Hematopoietic multipotent progenitor cell treated with erythropoietin and hydrocortisone succinate and interleukin-3 and kit ligand, for 8 days (in vitro differentiated cells): ENCODE measurements around the gene KDM5A.
"Not testable (repeated sequence)": the region's sequence is repeated elsewhere in the genome, so short reads cannot be mapped to it uniquely, and the experiment has no call there.

Experiments used
- DNase-seq: peaks from one replicate; pipeline ENCODE4 v3.0.0-alpha.2; 2015

KDM5A gene

DNA sequence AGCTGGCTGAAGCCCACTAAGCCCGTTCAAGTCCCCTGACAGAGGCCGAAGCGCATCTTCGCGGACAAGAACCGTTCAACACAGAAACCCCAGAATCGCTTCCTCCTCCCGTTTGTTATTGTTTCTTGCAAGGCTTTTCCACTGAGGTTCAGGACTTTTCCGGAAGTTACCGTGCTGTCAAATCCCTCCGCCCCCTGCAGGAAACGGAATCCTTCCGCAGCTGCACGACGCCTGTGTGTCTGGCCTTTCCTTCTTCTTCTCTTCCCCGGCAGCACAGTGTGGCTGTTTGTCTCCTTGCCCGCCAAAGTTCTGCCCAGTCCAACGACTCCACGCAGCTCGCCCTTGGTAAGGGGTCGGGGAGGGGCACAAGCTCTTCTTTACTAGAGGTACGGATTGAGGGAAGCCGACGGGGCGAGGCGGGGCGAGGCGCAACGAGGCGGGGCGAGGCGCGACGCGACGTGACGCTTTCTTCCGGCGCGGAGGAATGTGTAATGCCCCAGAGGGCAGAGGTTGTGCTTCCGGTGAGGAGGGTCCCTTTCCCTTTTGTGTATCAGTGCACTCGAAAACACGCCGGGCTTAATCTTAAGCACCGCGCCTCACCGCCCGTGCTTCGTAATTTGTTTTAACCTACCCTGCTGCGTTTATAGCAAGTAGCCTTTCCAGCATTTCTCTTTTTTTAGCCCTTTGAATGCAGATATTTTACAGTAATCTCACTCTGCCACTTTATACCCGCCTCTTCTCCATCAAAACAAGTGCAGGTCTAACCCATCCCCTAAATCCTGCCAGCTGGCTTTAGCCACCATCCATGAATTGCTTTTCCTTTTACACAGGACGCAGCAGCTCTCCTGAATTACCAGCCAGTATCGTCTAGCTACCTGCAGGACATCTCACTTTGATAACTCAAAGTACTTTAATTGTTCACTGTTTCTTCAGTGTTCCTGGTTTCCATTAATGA, at the start of gene KDM5A:
Gene KDM5A (minus strand): TSS at position 179 of the 955 bp plus-strand sequence. CDS start 229 bp downstream, outside the sequence.
- peak; percentile 92 for DNase-seq

DNA sequence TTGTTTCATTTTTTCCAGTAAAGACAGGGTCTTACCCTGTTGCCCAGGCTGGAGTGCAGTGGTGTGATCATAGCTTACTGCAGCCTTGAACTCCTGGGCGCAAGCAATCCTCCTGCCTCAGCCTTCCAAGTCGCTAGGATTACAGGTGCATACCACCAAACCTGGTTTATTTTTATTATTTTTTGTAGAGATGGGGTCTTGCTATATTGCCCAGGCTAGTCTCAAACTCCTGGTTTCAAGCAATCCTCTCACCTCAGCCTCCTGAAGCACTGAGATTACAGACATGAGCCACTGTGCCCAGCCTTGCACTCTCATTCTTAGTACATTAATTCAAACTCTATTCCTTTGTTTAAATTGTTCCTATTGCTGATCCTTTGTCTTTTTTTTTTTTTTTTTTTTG, 46.6 kb upstream of the KDM5A start:
- not testable (repeated sequence) for DNase-seq

DNA sequence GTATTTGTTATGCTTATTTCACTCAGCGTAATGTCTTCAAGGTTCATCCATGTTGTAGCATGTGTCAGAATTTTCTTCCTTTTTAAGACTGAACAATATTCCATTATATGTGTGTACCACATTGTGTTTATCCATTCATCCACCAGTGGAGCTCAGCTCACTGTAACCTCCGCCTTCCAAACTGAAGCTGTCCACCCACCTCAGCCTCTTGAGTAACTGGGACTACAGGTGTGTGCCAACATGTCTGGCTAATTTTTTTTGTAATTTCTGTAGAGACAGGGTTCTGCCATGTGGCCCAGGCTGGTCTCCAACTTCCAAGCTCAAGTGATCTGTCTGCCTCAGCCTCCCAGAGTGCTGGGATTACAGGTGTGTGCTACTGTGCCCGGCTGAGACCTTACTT, 33.4 kb upstream of the KDM5A start:
- no peak for DNase-seq

DNA sequence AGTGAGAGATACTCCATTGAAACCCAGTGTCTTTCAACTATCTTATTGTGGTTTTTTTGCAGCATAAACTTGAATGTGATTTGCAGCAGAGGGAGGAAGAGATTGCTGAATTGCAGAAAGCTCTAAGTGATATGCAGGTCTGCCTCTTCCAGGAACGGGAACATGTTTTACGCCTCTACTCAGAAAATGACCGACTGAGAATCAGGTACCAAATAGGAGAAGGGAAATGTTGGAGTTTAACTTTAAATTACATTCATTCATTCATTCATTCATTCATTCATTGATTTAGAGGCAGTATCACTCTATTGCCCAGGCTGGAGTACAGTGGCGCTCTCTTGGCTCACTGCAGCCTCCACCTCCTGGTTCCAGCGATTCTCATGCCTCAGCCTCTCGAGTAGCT, 29.3 kb upstream of the KDM5A start:
- no peak for DNase-seq

DNA sequence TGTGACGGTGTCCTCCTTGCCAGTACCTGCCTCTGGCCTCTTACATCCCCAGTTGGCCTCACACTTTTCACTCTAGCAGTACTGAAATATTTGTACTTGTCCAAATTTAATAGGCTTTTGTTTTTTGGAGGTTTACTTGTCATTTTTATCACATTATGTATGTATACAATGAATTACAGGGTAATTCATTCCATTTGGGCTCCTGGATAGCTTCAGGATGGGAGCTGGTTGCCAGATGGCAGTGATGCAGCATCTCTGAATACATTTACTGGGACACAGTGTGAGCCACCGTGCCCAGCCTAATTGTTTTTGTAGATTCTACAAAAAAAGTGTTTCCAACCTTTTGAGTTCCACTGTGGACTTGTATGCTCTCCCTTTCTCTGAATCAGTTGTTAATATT, 25.7 kb upstream of the KDM5A start:
- DNase-seq, result no peak

DNA sequence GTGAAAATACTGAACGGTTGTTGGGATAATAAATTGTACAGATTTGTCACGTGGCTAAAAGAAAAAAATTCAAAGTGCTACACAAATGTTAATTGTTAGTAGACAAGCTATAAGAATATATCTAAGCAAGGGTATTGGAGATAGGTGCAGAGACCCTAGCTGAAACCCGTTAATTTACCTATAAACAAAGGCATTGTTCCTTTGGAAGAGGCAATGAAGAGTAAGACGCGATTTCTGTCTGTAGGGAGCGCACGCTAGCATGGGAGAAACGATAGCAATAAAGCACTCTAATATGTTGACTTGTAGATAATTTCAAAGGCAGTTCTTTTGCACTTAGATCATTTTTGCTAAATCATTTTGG, 12.9 kb upstream of the KDM5A start:
- DNase-seq, result peak; percentile 69

DNA sequence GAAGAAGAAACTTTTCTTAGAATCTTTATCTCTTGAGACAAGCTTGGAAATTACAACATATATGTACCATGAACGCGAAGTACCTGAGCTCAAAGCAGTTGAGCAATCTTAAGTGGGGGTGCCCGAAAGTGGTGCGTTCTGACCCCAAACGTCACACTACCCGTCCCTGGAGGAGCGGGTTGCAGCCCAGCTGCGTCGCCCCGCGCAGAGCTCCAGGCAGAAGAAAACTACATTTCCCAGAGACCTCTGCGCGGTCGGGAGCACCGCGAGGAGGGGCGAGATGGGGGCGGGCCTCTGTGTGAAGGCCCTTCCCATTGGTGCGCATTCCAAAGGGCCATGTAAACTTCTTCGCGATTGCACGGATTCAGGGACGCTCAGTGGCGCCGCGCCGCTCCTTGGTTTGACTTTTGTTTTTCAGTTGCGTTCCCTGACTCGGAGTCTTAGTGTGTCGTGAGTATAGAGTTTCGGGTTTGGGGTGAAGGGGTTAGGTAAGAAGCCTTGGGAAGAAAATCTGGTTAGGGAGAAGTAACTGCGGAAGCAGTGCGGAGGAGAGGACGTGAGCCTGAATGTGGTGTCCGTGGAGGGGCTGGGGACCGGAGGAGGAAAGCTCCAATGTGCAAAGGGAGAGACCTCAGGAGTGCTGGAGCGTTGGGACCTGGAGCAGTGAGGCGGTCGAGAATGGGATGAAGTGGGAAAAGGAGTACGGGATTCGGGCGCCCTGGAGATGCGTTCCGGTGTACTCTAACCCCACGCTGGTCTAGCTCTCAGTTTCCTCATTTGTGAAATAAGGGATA, 12.3 kb upstream of the KDM5A start, which contains the start of gene CCDC77:
Gene CCDC77 (plus strand): TSS at position 410 of the 794 bp plus-strand sequence. CDS start 7,740 bp downstream, outside the sequence.
- DNase-seq, result peak; percentile 96

DNA sequence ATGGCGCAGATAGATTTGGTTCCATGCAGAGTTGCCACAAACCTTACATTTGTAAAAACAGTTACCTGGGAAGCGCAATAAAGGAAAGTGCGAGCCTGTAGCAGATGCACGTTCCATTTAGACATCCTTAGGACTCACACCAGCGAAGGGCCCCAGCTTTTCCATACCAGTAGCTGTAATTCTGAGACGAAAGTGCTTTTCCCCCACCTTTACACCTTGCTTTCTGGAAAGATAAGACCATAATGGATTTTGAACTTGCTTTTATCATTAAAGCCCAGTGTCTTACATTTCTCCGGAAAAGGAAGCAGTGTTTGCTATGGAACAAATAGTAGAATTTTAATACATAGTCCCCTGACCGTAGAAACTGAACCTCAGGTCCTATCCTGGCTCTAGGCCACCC, 11.7 kb upstream of the KDM5A start:
- no peak for DNase-seq

DNA sequence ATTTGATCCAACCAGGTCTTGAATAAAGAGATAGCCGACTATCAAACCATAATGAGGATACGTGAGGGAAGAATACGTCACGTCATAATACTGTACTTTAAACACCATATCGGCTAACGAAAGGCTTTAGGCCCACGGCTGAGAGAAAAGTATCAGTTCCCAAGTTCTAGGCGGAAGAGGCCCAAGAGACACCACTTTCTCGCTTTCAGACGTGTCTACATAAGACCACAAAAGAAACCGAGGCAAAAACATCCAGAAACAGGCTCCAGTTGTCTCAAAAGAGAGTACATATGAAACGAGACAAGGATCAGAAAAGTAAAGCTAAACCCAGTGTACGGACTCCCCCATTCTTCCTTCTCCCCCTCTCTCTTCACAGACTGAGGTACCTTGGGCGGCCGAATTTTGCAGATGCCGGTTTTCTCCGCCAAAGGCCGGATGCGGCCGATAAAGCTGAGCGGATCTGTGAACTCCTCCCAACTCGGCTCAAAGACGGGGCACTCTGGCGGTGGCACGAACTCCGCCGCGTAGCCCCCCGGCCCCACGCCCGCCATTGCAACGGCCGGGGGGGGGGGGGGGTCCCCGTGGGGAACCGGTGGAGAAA, 479 bp downstream of the KDM5A start:
- peak; percentile 60 for DNase-seq

DNA sequence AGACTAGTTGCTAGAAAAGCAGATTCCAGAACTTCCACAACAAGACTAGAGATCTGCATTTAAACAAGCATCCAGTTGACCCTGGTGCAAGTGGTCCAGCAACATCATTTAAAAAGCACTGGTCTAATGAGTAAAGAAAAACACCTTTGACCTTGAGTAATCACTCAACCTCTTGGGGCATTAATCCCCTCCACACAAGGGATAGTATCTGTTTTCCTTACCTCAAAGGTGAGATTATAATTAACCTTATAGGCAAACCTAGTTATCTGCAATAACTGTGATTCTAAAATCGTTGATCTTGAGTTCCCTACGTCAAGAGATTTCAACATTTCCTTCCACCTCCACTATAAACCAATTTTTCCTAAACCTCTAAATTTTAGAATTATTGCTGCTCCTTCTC, 1.1 kb downstream of the KDM5A start:
- no peak for DNase-seq

DNA sequence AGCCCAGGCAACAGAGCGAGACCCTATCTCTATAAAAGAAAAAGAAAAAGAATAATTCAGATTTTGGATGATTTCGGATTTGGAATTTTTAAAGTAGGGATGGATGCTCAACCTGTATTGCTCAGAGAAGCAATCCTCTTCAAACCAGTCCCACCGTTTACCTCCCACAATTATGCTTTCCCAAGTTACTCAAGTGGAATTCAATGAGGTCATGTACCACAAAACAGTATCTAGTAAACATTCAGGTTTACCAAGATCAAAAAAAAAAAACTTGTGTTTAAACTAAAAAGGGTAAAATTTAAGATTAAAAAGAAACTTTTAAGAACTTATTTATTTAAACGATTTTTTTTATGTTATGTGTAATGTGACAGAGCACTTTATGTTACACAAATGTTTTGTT, 2.5 kb downstream of the KDM5A start:
- DNase-seq, result no peak

DNA sequence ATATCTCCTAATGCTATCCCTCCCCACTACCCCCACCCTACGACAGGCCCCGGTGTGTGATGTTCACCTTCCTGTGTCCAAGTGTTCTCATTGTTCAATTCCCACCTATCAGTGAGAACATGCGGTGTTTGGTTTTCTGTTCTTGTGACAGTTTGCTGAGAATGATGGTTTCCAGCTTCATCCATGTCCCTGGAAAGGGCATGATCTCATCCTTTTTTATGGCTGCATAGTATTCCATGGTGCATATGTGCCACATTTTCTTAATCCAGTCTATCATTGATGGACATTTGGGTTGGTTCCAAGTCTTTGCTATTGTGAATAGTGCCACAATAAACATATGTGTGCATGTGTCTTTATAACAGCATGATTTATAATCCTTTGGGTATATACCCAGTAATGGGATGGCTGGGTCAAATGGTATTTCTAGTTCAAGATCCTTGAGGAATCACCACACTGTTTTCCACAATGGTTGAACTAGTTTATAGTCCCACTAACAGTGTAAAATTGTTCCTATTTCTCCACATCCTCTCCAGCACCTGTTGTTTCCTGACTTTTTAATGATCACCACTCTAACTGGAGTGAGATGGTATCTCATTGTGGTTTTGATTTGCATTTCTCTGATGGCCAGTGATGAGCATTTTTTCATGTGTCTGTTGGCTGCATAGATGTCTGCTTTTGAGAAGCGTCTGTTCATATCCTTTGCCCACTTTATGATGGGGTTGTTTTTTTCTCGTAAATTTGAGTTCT, 18.2 kb downstream of the KDM5A start:
- not testable (repeated sequence) for DNase-seq

DNA sequence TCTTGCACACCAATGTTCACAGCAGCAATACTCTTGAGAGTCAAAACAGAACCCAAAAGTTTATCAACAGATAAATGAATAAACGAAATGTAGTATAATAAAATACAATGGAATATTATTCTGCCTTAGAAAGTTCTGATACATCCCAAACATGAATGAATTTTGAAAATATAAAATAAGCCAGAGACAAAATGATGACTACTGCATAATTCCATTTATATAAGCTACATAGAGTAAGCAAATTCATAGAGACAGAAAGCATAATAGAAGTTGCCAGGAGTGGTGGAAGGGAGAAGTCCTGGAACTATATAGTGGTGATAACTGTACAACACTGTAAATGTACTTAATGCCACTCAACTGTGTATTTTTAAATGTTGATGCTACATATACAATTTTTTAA, 21.1 kb downstream of the KDM5A start:
- DNase-seq, result no peak

DNA sequence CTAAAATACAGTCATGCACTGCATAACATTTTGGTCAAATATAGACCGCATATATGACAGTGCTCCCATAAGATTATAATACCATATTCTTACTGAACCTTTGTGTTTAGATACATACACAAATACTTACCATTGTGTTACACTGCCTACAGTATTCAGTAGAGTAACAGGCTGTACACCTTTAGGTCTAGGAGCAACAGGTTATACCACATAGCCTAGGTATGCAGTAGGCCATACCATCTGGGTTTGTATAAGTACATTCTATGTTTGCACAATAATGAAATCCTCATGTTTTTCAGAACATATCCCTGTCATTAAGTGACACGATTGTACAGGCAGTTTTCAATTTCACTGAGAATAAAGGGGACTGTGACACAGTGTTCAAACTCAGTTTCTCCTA, 22.3 kb downstream of the KDM5A start:
- no peak for DNase-seq

DNA sequence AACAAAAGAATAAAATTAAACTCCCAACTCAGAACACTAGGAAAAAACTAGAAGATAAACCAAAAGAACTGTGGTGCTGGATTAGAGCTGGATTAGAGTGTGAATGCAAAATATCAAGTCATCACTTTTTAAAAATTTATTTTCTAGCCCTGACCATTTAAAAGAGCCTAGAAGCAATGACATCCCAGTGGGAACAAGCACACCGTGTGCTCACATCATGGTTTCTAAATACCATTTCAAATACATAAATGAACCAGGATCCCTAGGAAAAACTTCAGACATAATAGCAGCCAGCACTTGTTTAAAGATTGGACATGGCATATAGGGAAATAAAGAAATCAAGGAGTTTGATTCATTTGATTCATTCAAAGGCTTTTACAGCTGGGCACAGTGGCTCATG, 30.0 kb downstream of the KDM5A start:
- no peak for DNase-seq

DNA sequence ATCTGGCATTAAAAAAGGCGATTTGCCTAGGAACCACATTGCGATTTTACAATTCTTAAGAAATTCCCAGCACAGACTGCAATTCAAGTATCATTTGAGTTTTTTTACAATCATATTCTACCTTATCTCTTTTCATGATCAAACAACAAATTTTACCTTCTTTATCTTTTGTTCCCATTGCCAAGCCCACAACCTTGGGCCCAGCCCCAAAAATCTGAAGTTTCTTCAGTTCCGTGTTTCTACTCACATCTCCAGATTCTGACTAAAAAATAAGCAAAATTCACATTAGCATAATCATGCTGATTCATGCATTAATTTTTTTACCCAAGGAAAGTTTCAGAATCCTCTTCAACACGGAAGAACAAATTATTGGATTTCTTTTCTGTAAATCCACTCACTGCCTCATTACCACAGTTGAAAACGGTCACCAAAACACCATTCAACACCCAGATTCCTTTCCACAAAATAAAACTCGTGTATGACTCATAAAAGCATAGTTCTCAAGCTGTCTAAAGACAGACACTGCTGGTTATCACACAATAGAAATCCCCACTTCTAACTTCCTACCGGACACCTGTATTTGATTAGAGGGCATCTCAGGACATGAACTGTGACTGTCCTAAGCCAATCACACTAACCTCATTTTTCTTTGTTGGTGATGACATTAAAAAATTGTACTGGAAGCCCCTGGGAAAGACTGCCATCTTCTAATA, 32.7 kb downstream of the KDM5A start:
- DNase-seq, result no peak

DNA sequence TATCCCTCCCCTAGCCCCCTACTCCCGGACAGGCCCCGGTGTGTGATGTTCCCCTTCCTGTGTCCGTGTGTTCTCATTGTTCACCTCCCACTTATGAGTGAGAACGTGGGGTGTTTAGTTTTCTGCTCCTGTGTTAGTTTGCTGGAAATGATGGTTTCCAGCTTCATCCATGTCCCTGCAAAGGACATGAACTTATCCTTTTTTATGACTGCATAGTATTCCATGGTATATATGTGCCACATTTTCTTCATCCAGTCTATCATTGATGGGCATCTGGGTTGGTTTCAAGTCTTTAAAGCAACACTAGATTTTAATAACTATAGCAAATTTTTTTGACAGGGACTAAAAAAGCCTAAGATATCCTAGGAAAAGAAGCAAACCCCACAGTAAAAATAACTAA, 37.9 kb downstream of the KDM5A start:
- not testable (repeated sequence) for DNase-seq

DNA sequence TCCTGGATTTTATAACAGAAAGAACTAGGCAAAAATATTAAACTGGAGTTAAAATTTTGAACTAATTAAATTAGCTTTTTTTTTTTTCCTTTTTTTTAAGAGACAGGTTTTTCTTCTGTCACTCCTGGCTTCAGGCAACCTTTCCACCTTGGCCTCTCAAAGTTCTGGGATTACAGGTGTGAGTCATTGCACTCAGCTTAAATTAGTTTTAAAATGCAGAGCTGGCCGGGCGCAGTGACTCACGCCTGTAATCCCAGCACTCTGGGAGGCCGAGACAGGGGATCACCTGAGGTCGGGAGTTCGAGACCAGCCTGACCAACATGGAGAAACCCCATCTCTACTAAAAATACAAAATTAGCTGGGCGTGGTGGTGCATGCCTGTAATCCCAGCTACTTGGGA, 39.5 kb downstream of the KDM5A start:
- not testable (repeated sequence) for DNase-seq

DNA sequence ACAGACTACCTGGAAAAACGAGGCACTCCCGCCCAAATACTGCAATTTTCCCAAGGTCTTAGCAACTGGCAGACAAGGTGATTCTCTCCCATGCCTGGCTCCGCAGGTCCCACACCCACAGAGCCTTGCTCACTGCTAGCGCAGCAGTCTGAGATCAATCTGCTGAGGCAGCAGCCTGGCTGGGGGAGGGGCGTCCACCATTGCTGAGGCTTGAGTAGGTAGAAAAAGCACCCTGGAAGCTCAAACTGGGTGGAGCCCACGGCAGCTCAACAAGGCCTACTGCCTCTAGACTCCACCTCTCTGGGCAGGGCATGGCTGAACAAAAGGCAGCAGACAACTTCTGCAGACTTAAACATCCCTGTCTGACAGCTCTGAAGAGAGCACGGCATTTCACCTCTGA, 46.1 kb downstream of the KDM5A start:
- DNase-seq, result not testable (repeated sequence)

DNA sequence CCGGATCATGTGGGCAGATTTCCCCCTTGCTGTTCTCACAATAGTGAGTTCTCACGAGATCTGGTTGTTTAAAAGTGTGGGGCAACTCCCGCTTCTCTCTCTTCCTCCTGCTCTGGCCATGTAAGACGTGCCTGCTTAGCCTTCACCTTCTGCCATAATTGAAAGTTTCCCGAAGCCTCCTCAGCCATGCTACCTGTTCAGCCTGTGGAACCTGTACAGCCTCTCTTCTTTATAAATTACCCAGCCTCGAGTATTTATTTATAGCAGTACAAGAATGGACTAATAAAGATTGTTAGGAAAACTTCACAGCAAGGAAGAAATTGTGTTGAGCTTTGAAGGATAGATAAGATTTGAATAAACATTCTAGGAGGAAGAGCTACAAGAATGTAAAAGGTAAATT, 52.1 kb downstream of the KDM5A start:
- DNase-seq, result no peak

DNA sequence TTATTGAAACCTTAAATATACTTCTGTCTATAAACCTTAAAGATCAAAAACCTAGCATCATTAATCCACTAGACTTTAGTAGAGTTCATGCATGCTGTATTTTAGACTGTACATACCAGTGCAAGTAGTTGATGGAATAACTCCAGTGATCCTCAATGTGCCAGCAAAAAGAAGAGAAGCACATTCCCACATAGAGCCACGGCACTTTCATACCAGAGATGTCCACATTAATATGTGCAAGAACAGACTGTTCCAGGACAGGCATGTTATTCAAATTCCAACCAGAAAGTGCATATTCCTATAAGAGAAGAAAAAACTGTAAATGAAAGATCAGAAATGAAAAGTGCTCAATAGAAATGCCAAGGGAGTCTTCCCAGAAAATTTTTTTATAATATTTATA, 55.0 kb downstream of the KDM5A start:
- no peak for DNase-seq

DNA sequence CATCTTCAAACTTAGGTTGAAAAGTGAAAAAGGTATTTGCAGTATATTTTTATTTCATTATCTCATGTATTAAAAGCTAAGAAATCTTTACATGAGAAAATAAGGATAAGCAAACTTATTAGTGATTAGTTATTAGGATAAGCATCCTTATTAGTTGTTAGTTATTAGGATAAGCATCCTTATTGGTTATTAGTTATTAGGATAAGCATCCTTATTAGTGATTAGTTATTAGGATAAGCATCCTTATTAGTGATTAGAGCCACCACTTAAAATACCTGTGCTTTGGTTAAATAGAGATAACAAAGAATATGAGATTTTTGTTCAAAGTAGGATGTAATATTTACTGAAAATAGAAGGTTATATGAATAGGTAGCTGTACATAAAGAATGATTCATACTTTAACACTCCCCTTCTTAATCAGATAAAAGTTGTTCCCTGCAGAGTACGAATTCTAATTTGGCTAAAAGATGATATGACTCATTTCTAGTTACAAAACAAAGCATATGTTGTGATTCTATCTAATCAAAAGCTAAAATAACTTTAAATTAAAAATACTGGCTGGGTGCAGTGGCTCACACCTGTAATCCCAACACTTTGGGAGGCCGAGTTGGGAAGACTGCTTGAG, 56.4 kb downstream of the KDM5A start:
- DNase-seq, result no peak
